ENCODE measurements around the gene DTNA.

GRCh38 chr18:34802959-34803358, 92.9 kb downstream of the DTNA start:
- TF ChIP-seq, protein P1, sequence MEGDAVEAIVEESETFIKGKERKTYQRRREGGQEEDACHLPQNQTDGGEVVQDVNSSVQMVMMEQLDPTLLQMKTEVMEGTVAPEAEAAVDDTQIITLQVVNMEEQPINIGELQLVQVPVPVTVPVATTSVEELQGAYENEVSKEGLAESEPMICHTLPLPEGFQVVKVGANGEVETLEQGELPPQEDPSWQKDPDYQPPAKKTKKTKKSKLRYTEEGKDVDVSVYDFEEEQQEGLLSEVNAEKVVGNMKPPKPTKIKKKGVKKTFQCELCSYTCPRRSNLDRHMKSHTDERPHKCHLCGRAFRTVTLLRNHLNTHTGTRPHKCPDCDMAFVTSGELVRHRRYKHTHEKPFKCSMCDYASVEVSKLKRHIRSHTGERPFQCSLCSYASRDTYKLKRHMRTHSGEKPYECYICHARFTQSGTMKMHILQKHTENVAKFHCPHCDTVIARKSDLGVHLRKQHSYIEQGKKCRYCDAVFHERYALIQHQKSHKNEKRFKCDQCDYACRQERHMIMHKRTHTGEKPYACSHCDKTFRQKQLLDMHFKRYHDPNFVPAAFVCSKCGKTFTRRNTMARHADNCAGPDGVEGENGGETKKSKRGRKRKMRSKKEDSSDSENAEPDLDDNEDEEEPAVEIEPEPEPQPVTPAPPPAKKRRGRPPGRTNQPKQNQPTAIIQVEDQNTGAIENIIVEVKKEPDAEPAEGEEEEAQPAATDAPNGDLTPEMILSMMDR (conservative IDR thresholded peaks at IDR 0.05), result no peak
- no peak for TF ChIP-seq EZH2 (IDR thresholded peaks at IDR 0.05; ENCODE audit: low read depth)
